ENCODE measurements around the gene MCMBP. TPM values are rescaled to one million over a fixed set of nuclear protein-coding genes. Genes with fewer than 3 reads are reported as not detected.

The MCMBP gene
- polyA plus RNA-seq, 2 of the 4 experiments (the other 2 are of a cell fraction): 57.3 to 113 TPM

DNA sequence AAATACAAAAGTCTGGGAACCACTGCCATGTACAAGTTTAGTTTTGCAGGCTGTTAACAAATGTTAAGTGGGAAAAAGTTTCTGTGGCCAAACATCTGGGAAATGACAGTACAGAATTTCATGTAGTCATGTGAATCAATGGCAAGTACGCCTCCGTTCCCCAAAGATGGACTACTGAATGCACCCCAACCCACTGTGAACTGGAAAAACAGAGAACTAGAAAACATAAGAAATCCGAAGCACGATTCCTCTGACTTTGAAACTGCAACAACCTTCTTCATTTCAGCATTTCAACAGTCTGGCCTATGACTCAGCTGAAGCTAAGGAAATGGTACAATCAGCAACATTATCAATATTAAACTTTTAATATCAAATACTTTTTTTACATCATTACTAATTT is 41.8 kb downstream of the MCMBP start:
- no peak overlapping the region for H3K27ac ChIP-seq
- DNase-seq (ENCODE audit: low read depth in 1 of 2, low spot score in 1 of 2) (no peak), ATAC-seq (no peak), FAIRE-seq (no peak)
- WGBS (ENCODE audit: missing lambda C conversion rate): 93% methylated on average over 4 of the region's 4 CpGs
- no peaks in the 10 kb centered on the region for H3K9me3 ChIP-seq
- ChIA-PET POLR2A (no interaction called here), CTCF (interaction anchor here (1.3 to 3.3 kb wide), 3 partner anchors 10 to 80 kb away, joined by 3 to 14 read pairs (median 4); no protein-coding TSS in a partner anchor)
- H3K4me3 ChIP-seq: no peak overlapping the region
- 0 out of 3 replicates have a peak, but pooled peaks cover 4% of the 10 kb centered on the region for H3K4me1 ChIP-seq
- H3K4me2 ChIP-seq: no peak overlapping the region
- no peak for TF ChIP-seq PBX3 (IDR thresholded peaks at IDR 0.05)
- no peak for TF ChIP-seq ESRRA (IDR thresholded peaks at IDR 0.05; ENCODE audit: borderline replicate concordance, low read length)
- TF ChIP-seq HOXB5 (CRISPR knock-in tag; IDR thresholded peaks at IDR 0.05): no peak
- no peak for TF ChIP-seq RCOR1 (IDR thresholded peaks at IDR 0.05; ENCODE audit: low read depth, low read length)
- no peak for TF ChIP-seq JUN (IDR thresholded peaks at IDR 0.05)
- no peak for TF ChIP-seq MAZ (IDR thresholded peaks at IDR 0.05; ENCODE audit: borderline replicate concordance, low read depth, low read length)
- TF ChIP-seq GATA3 (IDR thresholded peaks at IDR 0.05; ENCODE audit: borderline replicate concordance): no peak
- TF ChIP-seq HEYL (CRISPR knock-in tag; IDR thresholded peaks at IDR 0.05): no peak
- no peak for TF ChIP-seq E2F6 (IDR thresholded peaks at IDR 0.05; ENCODE audit: borderline replicate concordance, low read depth)
- no peak for TF ChIP-seq NFE2L2 (conservative IDR thresholded peaks at IDR 0.05; ENCODE audit: low read length)
- no peak for TF ChIP-seq CHD4 (IDR thresholded peaks at IDR 0.05; ENCODE audit: borderline replicate concordance)
- no peak for TF ChIP-seq RFX5 (IDR thresholded peaks at IDR 0.05)
- no peak for TF ChIP-seq BHLHE40 (IDR thresholded peaks at IDR 0.05; ENCODE audit: low read depth, low read length)
- TF ChIP-seq, protein P1, sequence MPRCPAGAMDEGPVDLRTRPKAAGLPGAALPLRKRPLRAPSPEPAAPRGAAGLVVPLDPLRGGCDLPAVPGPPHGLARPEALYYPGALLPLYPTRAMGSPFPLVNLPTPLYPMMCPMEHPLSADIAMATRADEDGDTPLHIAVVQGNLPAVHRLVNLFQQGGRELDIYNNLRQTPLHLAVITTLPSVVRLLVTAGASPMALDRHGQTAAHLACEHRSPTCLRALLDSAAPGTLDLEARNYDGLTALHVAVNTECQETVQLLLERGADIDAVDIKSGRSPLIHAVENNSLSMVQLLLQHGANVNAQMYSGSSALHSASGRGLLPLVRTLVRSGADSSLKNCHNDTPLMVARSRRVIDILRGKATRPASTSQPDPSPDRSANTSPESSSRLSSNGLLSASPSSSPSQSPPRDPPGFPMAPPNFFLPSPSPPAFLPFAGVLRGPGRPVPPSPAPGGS (IDR thresholded peaks at IDR 0.05): no peak
- TF ChIP-seq HOXB13 (CRISPR knock-in tag; IDR thresholded peaks at IDR 0.05; ENCODE audit: low read depth): no peak
- TF ChIP-seq EHF (CRISPR knock-in tag; IDR thresholded peaks at IDR 0.05): no peak

- Histone ChIP-seq H3K4me1 (0 out of 3 replicates have a peak, but pooled peaks cover 4% of the 10 kb centered on the region), H3K4me2 (no peak overlapping the region), H3K9me3 (no peaks in the 10 kb centered on the region), H3K27ac (no peak overlapping the region), H3K4me3 (no peak overlapping the region)
- no peak for TF ChIP-seq HDAC2 (IDR thresholded peaks at IDR 0.05)
- TF ChIP-seq SMC3 (IDR thresholded peaks at IDR 0.05): no peak
- TF ChIP-seq MAX (IDR thresholded peaks at IDR 0.05): no peak
- TF ChIP-seq ZSCAN20 (CRISPR knock-in tag; IDR thresholded peaks at IDR 0.05): no peak
- TF ChIP-seq, protein P1 (IDR thresholded peaks at IDR 0.05): no peak
- no peak for TF ChIP-seq RAD21 (conservative IDR thresholded peaks at IDR 0.05 in 1 of 2, IDR thresholded peaks at IDR 0.05 in 1 of 2)
- TF ChIP-seq RCOR1 (IDR thresholded peaks at IDR 0.05; ENCODE audit: low read depth, low read length): no peak
- no peak for TF ChIP-seq KDM5A (IDR thresholded peaks at IDR 0.05)
- no peak for TF ChIP-seq RNF2 (IDR thresholded peaks at IDR 0.05; ENCODE audit: borderline replicate concordance, low read depth)
- no peak for TF ChIP-seq CBX2 (IDR thresholded peaks at IDR 0.05; ENCODE audit: borderline replicate concordance, low read depth)
- TF ChIP-seq HOXA7 (CRISPR knock-in tag; IDR thresholded peaks at IDR 0.05): no peak
- no peak for TF ChIP-seq KDM1A (IDR thresholded peaks at IDR 0.05; ENCODE audit: low read depth)
- no peak for TF ChIP-seq ESRRA (IDR thresholded peaks at IDR 0.05; ENCODE audit: borderline replicate concordance, low read length)
- no peak for TF ChIP-seq TP53 (CRISPR knock-in tag; IDR thresholded peaks at IDR 0.05)
- no peak for TF ChIP-seq ZC3H11A (IDR thresholded peaks at IDR 0.05)
- TF ChIP-seq BHLHE40 (IDR thresholded peaks at IDR 0.05; ENCODE audit: low read depth, low read length): no peak
- no peak for TF ChIP-seq FOSL2 (IDR thresholded peaks at IDR 0.05)
- TF ChIP-seq FOSL2 (CRISPR knock-in tag; IDR thresholded peaks at IDR 0.05): no peak
- no peak for TF ChIP-seq MYC (IDR thresholded peaks at IDR 0.05; ENCODE audit: borderline replicate concordance, low read length)
- TF ChIP-seq ZNF302 (CRISPR knock-in tag; IDR thresholded peaks at IDR 0.05): no peak
- FAIRE-seq (no peak), ATAC-seq (no peak), DNase-seq (ENCODE audit: low read depth in 1 of 2, low spot score in 1 of 2) (no peak)
- ChIA-PET CTCF (interaction anchor here (1.3 to 3.3 kb wide), 3 partner anchors 25 to 109 kb away, joined by 3 to 14 read pairs (median 4); no protein-coding TSS in a partner anchor), POLR2A (no interaction called here)
- 88% methylated on average over 7 of the region's 7 CpGs for WGBS (ENCODE audit: missing lambda C conversion rate)
Observed at GRCh38 chr10:119829429-119829828, 43.2 kb downstream of the MCMBP start.
